Endometrium (tissue), 2 donors: ENCODE data around the gene SLTM.
"Not testable (repeated sequence)": the region's sequence is repeated elsewhere in the genome, so short reads cannot be mapped to it uniquely, and the experiment has no call there.

Source experiments
- FAIRE-seq: peaks from 2 replicates; lab custom pipeline; 2012; peaks lifted over from hg19 to GRCh38; lab: Jason Lieb, UNC
- donor health status: control.
- donor health status: control.

SLTM gene

DNA sequence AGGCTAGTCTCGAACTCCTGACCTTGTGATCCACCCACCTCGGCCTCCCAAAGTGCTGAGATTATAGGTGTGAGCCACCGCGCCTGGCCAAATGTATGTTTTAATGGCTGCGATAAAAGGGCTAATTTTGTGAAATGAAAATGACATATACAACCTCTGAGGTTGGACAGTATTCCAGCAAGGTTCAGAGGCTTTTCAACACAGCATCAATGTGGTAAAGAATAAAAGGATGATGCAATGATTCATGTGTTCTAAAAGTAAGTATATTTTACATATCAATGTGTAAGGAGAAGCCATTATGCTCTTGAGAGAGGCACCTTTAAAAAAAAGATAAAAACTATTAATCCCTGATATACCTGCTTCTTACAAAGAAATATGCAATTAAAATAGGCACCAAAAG, 6.7 kb downstream of the SLTM start:
- no peak for FAIRE-seq

DNA sequence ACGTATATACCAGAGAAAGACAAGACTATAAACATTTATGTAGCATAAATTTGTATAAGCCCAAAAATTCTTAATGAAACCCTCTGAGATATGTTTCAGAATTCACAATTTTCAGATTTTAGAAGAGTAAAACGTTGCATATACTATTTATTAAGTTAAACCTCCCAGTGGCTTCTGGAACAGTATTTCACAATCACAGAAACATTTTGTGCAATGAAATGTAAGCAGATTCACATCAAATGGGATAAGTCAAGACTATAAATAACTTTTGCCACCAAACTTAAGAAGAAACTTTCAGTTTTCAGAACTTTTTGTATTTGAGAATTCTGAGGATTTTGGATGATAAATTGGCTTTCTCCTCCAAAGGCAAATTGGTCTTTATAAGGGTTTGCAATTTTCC, 9.2 kb downstream of the SLTM start:
- FAIRE-seq: no peak

DNA sequence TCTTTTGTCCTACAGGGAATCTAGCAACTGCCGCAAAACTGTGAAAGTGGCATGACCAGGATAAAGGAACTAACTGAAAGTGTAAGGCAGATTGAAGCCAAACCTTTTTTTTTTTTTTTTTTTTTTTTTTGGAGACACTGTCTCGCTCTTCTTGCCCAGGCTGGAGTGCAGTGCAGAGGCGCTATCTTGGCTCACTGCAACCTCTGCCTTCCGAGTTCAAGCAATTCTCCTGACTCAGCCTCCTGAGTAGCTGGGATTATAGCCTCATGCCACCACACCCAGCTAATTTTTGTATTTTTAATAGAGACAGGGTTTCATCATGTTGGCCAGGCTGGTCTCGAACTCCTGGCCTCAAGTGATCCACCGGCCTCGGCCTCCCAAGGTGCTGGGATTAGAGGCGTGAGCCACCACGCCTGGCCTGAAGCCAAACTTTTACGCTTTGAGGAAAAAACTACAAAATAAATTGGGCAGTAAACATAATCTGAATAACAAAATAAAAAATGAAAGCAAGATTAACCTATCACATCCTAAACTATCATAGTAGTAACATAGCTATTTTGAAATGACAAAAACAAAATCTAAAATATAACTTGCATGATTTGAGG, 9.7 kb downstream of the SLTM start:
- FAIRE-seq: no peak

DNA sequence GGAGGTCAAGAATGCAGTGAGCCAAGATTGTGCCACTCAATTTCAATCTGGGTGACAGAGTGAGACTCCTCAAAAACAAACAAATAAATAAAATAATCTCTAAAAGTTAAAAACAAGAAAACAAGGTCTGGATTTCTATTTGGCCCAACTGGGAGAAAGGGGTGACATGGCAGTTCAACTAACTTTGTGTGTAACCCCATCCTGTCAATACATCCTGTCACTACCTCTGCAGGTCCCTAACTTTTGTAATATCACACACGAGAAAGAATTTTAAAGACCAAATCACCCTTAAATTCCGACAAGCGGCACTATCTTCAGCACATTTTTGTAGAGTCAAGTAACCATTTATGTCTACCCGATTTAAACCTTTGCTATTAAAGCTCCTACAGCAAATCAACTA, 10.2 kb downstream of the SLTM start:
- FAIRE-seq: no peak

DNA sequence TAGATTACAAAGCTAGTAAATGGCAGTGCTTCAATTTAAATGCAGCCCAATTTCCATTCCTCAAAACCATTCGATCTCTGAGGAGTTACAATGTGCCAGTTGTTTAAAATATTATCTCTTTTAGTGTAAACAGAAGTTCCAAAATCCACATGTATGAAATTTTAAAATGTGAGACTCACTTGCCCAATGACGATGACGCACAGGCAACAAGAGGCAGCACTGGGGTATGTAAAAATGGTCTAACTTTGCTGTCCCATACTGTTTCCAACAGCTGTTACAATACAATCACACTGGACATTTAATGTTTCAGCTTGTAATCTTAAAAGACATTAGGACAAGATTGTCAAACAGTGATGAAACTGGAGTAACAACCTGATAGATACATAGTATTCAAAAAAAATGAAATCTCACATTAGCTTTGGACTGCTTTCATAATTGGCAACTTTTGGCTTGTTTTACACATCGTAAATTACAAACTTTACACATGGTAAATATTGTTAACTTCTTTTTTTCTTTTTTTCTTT, 12.2 kb downstream of the SLTM start:
- no peak for FAIRE-seq

DNA sequence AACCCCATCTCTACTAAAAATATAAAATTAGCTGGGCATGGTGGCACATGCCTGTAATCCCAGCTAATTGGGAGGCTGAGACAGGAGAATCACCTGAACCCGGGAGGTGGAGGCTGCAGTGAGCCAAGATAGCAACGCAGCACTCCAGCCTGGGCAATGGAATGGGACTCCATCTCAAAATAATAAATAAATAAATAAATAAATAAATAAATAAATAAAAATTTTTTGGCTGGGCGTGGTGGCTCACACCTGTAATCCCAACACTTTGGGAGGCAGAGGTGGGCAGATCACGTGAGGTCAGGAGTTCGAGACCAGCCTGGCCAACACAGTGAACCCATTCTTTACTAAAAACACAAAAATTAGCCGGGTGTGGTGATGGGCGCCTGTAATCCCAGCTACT, 13.0 kb downstream of the SLTM start:
- FAIRE-seq: not testable (repeated sequence)

DNA sequence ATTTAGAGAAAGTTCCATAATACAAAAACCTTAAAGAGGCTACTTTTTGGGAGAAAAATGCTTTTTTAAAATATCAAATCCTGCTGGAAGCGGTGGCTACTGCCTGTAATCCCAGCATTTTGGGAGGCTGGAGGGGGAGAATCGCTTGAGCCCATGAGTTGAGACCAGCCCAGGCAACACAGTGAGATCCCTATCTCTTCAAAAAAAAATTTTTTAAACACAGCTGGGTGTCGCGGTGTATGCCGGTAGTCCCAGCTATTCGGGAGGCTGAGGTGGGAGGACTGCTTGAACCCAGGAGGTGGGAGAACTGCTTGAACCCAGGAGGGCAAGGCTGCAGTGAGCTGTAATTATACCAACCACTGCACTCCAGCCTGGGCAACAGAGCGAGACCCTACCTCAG, 14.2 kb downstream of the SLTM start:
- FAIRE-seq: no peak

DNA sequence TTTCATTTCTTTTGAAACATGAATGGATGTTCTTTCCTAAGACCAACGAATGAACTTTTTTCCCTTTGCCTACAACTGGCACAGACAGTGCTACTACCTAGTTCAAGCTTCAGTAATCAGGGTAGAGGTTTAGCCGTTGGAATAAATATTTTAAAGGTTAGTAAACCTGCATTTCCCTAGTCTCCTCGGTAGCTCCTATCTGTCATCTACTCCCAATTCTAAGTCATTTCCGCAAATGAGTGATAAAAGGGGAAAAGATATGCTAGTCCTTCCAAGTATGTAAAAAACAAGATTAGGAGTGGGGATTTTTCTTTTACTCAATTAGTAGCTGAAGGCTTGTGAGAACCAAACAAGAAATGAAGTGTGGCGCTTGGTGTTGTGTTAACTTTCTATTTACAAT, 15.2 kb downstream of the SLTM start:
- FAIRE-seq: no peak

DNA sequence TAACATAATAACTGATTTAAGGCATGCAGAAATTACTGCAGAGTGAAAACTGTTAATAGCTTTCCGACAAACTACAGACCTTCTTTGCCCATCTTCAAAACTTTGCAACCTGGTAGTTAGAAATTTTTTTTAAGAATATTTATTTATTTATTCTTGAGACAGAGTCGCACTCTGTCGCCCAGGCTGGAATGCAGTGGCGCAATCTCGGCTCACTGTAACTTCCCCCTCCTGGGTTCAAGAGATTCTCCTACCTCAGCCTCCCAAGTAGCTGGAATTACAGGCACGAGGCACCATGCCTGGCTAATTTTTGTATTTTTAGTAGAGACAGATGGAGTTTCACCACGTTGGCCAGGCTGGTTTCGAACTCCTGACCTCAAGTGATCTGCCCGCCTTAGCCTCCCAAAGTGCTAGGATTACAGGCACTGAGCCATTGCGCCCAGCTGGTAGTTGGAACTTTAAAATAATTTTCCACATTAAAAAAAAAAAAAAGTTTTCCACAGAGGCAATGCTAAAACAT, 15.8 kb downstream of the SLTM start:
- not testable (repeated sequence) for FAIRE-seq

DNA sequence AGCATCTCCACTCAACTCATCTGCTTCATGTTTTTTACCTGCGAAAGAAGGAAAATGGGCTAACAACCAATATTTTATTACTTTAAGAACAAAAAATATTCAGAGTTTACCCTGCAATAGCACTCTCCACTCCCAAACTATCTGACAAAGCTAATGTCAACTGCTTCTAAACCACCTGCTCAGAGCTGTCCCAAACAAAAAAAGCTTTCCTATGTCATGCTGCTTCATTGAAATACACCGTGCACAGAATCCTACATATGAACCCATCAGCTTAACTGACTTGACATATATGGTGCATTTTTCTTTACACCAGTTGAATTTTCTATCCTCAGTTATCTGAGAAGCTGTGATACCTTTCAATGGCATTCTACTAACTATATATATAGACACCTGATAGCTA, 16.5 kb downstream of the SLTM start:
- FAIRE-seq: no peak

DNA sequence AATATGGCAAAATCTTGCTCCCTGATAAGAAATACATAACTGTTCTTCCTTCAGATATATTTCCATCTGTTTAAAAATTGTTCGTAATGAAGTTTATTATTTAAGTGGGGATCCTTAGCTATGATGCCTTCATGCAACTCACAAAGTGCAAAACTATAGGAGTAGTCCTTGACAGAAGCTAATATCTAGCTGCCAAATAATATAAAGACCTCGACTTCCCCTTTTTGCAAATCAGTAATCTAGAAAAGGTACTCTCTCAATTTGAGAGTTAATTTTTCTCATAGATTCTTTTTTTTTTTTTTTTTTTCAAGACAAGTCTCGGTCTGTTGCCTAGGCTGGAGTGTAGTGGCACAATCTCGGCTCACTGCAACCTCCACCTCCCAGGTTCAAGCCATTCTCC, 23.0 kb downstream of the SLTM start:
- no peak for FAIRE-seq

DNA sequence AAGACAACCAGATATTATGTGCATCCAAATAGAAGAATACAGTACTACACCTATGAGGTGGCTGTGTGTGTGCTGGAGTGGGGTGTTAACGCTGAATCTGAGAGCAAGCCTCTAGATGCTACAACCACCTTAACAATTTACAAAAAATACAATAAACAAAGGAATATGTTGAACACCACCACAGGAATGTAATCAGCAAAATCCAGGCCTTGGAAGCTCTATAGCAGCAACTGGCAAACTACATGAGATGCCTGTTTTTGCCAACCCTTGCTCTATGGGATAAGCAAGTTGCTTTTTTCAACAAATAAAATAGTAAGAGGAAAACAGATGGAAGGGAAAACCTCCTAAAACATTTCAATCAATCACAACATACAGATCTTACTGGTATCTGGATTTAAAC, 23.9 kb downstream of the SLTM start:
- no peak for FAIRE-seq

DNA sequence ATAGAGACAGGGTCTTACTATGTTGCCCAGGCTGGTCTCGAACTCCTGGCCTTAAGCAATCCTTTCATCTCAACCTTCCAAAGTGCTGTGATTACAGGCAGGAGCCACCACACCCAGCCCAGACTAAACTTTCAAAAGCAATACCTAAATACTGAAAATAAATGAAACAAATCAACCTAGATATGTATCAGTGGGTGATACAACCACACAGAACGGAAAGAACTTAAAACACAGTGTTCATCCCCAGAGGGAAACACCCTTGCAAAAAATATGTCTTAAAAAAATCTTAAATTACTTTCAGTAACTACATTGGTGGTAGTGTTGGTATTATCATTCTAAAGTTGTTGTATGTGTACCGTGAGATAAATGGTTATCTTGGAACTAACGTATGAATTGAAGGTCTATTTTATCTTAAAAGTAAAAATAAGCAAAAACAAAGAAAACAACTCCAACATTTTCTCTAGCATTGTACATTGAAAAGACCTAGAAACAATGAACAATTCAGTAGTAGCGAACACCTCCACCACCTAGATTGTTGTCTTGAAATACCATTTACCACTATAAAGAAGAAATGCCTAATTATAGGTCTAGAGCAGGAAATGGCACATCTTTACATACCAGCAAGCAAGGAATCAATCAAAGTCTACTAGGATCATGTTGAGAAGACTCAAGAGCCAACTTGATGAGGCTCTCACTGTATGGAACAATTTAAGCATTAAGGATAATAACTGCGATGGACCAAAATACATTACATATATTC, 24.7 kb downstream of the SLTM start:
- no peak for FAIRE-seq

DNA sequence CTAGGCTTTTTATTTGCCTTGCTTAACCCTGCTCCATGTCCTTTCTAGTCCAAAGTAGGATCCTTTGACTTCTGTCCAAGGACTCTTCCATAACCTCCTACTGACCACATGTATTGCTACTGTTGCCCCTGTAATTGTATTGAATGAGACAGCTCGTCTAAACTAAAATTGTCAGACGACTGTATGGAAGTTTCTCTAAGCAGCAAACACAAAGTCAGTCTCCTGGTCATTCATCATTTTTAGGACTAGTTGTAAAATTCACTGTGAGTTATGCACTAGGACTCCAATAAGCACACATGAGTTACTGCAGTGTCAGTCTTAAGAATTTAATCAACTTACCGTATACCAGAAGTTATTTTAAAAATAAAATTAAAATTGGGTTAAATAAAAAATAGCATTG, 32.8 kb downstream of the SLTM start:
- FAIRE-seq: peak; percentile 78

DNA sequence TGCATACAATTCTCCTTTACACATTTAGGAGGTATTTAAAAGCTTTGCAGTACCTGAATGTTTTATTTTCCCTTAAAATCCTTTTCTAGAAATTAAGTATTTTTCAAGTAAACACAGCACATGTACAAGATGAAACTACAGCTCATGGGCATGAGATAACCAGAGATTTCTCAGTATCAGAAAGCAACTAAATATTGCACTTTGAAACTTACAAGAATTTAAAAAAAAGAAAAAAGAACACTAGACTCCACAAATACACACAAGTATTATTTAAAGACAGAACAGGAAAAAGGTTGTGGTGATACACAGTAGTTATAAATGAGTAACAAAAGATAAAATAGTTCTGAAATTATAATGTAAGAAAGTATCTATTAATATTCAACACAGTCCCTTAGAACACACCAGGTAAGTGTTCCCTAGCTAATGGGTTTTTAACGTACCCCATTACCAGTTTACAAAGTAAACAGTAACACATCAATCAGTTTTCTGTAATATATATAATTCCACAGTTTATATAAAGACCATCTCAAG, 35.3 kb downstream of the SLTM start:
- no peak for FAIRE-seq

DNA sequence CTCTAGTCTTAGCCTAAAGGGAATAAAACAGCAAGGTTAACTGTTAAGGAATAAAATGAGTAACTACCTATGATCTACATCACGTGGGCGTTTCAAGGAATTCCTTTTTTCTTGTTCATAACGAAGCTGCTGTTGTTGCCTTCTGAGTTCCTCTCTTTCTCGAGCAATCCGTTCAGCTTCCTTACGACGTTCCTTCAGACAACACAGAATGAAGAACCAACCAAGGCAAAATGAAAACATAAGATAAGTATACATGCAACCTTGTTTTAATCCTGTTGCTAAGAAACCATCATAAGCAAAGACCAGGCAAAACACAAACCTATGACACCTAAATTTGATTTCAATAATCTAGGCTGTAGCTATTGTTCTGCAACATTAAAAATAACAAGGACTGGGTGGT, 44.1 kb downstream of the SLTM start:
- no peak for FAIRE-seq

DNA sequence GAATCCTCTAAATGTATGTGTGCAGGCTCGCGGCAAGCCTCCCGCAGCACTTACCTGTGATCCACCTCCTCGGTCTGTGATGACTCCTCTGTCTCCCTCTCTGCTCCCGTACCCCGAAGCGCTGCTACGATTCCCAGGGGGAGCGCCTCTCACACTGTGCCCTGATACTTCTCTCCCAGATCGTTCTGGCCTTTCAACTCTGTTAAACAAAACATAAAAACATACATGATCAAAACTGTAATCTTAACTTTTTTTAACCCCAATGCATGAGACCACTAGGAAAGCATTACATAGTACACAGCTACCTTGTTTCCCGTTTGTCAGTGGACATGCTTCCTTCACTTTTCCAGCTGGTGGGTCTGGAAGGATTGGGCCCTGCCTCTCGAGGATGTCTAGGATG, 46.6 kb downstream of the SLTM start:
- FAIRE-seq: no peak

DNA sequence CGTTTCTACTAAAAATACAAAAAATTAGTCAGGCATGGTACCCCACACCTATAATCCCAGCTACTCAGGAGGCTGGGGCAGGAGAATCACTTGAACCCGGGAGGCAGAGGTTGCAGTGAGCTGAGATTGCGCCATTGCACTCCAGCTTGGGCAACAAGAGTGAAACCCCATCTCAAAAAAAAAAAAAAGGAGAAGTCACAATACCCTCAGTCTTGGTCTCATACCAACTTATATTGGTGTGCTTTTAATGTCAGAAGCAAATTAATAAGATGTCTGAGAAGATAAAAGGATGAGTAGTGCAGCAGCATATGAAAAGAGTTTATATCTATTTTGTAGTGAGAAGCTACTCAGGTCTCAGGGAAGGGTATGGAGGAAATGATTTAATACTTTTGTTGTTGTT, 49.6 kb downstream of the SLTM start:
- FAIRE-seq: not testable (repeated sequence)

DNA sequence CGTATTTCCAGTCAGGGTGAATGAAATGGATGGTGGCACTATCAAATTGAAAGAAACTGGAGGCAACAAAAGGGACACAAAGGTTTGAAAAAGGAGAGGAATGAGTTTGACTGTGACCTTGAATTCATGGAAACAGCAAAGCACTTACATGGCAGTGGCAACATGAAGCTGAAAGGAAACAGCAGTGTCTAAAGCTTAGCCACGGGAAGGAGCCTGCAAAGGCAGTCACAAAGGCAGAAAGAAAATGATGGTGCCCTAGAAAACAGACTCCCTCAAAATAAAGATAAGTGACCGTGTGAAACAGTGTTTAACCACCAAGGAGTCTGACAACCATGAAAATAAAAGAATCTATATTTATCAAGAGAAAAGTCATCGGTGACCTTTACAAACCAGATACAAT, 51.2 kb downstream of the SLTM start:
- FAIRE-seq: no peak

DNA sequence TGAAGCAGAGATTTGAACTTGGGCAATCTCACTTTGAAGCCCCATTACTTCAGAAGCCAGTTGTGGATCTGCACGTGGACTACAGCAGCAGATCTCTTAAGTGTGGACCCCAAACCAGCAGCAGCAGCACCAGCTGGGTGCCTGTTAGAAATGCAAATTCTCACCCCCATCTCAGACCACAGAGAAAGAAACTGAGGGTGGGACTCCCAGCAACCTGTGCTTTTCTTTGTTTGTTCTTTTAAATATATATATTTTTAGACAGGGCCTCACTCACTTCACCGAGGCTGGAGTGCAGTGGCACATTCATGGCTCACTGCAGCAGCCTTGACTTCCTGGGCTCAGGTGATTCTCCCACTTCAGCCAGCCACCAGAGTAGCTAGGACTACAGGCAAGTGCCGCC, 53.2 kb downstream of the SLTM start:
- no peak for FAIRE-seq

DNA sequence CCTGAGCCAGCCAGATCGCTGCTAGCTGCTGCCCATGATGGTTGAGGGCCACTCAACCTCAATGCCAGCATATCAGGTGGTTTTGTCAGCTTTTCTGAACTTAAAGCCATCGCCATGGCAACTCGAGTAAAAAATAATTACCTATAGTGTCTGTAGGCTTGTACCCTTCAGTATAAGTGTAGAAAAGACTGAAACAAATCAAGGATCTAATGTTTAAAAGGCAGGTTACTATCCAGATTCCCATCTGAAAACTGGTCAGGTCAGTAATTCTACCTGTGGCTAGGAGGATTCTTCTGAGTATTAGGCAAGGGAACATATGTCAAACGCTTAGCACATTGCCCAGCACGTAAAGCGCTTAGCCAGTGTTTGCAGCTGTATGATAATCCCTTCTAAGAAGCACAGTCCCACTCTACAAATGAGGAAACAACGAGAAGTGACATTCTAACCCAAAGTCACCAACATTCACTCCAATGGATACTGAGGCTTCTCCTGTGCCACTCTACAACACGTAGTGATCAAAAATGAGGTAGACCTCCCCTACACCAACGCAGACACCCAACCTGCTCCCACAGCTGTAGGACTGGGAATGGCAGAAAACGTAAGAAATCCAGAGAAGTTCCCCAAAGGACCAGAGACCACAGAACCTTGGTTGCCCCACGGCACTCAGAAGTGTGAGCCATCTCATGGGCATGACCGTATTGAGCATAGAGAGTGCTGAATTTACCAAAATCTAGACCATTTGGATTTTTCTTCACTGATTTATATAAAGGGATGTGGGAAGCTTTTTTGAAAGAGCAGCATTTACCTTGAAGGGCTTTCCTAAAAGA, 55.3 kb downstream of the SLTM start:
- no peak for FAIRE-seq

DNA sequence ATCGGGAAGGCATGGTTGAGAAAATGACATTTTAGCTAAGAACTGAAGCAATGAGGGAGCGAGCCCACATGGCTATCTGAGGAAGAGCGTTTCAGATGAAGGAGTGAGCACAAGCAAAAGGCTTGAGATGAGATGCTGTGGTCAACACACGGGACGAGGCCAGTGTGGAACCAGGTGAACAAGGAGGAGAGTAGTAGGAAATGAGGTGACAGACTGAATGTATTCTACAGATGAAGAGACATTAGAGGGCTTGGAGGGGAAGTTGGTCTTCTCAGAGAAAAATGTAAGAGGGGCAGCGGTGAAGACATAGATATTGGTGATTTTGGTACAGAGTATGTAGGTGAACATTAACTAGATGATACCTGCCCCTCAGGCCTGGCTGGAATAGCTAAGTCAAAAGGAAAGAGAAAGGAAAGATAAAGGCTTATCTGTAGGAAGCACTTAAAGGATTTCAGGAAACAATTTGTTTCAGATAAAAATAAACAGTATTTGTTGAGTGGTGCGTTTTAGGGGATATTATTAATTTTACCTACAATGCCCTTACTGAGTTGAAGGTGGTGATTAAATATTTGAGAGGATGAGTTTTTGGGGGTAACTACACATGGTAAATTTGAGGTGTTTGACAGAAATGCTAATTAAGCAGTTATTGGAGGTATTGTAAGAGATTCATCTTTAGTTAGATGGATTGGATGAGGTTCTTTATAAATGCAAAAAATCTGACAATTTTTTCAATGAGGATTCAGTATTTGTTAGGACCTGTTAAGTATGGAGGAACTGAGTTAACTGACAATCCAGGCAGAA, 57.0 kb downstream of the SLTM start:
- no peak for FAIRE-seq
